ENCODE measurements around the gene SPECC1.
"Not testable (repeated sequence)": the region's sequence is repeated elsewhere in the genome, so short reads cannot be mapped to it uniquely, and the experiment has no call there.

The SPECC1 gene

DNA sequence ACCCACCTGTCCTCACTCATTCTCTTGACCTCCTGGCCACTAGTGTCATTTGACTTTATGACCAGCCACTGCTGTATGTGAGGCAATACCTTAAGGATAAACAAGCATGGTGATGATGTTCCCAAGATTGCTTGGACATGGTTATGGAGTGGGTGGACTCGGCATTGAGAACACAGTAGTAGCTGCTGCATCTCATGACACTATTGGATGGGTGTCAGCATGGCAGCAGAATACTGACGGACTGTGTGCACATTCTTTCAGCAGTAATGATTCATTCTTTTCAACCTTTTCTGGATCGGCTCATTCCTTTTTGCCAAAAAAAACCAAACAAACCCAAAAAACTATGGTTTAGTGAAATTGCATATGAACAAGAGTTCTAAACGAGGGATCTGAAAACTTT is 13.5 kb downstream of the SPECC1 start:
- DNase-seq (ENCODE audit: extremely low read depth, low read depth), result no peak
- TF ChIP-seq, protein P1, sequence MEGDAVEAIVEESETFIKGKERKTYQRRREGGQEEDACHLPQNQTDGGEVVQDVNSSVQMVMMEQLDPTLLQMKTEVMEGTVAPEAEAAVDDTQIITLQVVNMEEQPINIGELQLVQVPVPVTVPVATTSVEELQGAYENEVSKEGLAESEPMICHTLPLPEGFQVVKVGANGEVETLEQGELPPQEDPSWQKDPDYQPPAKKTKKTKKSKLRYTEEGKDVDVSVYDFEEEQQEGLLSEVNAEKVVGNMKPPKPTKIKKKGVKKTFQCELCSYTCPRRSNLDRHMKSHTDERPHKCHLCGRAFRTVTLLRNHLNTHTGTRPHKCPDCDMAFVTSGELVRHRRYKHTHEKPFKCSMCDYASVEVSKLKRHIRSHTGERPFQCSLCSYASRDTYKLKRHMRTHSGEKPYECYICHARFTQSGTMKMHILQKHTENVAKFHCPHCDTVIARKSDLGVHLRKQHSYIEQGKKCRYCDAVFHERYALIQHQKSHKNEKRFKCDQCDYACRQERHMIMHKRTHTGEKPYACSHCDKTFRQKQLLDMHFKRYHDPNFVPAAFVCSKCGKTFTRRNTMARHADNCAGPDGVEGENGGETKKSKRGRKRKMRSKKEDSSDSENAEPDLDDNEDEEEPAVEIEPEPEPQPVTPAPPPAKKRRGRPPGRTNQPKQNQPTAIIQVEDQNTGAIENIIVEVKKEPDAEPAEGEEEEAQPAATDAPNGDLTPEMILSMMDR (IDR thresholded peaks at IDR 0.05; ENCODE audit: low read depth, low read length), result no peak

GRCh38 chr17:20026960-20027359 is 17.8 kb downstream of the SPECC1 start:
- no peak for DNase-seq (ENCODE audit: extremely low read depth, low read depth)
- TF ChIP-seq, protein P1 (IDR thresholded peaks at IDR 0.05; ENCODE audit: low read depth, low read length), result no peak

GRCh38 chr17:20028443-20028842 is 19.3 kb downstream of the SPECC1 start:
- no peak for DNase-seq (ENCODE audit: extremely low read depth, low read depth)
- TF ChIP-seq, protein P1 (IDR thresholded peaks at IDR 0.05; ENCODE audit: low read depth, low read length), result no peak

- TF ChIP-seq, protein P1 (IDR thresholded peaks at IDR 0.05; ENCODE audit: low read depth, low read length), result no peak
- DNase-seq (ENCODE audit: extremely low read depth, low read depth), result no peak
These were observed 23.5 kb downstream of the SPECC1 start for GRCh38 chr17:20032636-20033035.

GRCh38 chr17:20033415-20033814 is 24.3 kb downstream of the SPECC1 start:
- TF ChIP-seq, protein P1 (IDR thresholded peaks at IDR 0.05; ENCODE audit: low read depth, low read length), result no peak
- DNase-seq (ENCODE audit: extremely low read depth, low read depth), result no peak

DNA sequence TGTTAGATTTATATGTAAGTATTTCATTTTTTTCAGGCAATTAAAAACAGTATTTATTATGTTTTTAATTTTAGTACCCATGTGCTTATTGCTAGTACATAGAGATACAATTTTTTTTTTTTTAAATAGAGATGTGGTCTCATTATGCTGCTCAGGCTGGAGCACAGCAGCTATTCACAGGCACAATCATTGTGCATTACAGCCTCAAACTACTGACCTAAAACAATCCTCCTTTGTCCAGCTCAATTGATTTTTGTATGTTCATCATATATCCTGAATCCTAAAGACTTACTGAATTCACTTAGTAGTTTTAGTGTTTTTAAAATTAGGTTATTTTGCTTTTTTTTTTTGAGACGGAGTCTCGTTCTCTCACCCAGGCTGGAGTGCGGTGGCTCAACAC is 26.3 kb downstream of the SPECC1 start:
- DNase-seq (ENCODE audit: extremely low read depth, low read depth), result no peak
- TF ChIP-seq, protein P1 (IDR thresholded peaks at IDR 0.05; ENCODE audit: low read depth, low read length), result no peak

- not testable (repeated sequence) for DNase-seq (ENCODE audit: extremely low read depth, low read depth)
These were observed 28.1 kb downstream of the SPECC1 start for GRCh38 chr17:20037286-20037685.

DNA sequence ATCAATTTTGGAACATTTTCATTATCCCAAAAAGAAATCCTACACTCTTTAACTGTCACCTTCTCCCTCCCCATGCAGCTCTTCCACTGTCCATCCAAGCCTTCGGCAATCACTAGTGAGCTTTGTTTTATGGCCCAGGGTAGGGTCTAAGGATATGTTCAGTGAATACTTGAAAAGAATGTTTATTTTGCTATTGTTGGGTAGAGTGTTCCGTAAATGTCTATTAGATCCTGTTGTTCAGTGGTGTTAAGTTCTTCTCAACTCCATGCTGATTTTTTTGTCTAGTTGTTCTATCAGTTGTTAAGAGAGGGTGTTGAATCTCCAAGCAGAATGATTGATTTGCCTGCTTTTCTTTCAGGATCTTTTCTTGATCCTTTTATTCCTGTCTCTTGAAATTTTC is 29.9 kb downstream of the SPECC1 start:
- DNase-seq (ENCODE audit: extremely low read depth, low read depth), result no peak
- TF ChIP-seq, protein P1 (IDR thresholded peaks at IDR 0.05; ENCODE audit: low read depth, low read length), result no peak

All from AG09319 (cell line).